A549 (cell line): ENCODE results near the gene PI4KA.

Experiments
- JUN ChIP-seq, 2 experiments: fragments of >200 bp; sonication (Bioruptor Twin); formaldehyde crosslinking; IDR thresholded peaks; 2 replicates in 1 of 2; 3 replicates in 1 of 2; pipeline ENCODE4 v1.6.1; 2016 to 2017
- RCOR1 ChIP-seq: fragments of 150-350 bp; IDR thresholded peaks from 2 replicates; pipeline ENCODE4 v1.6.1; 2014; ENCODE audit warnings: antibody characterized with exemption, low read length, low read depth

GRCh38 chr22:20658433-20659222, 200.0 kb downstream of the PI4KA start:
- no peak for TF ChIP-seq JUN (IDR thresholded peaks at IDR 0.05)
- no peak for TF ChIP-seq RCOR1
